ENCODE measurements around the gene VILL.

DNA sequence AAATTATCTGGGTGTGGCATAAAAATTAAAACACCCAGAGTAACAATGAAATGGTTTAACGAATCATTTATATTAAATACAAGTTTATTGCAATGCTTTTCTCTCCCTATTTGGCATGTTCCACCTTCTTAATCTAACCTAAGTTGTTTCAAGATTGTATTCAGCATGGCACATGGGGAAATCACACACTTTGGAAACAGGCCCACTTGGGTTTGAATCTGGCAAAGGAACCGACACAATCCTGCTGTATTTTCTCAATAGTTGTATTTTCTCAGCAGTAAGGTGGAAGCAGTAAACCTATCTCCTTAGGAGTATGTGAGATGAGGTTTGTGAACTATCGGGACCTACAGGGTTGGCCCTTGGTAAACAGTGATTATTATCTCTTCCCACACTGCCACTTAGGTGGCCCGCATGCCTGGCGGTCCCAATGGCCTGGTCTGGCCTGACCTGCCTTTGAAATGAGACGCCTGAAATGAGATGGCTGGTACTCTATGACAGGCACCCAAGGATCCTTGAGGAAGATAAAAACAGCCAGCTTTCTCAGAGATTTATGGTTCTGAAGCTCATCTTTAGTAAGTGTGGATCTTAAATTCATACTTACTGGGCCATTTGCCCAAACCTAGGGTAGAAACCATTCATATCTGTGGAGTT is 45.3 kb upstream of the VILL start:
- TF ChIP-seq, protein P1, sequence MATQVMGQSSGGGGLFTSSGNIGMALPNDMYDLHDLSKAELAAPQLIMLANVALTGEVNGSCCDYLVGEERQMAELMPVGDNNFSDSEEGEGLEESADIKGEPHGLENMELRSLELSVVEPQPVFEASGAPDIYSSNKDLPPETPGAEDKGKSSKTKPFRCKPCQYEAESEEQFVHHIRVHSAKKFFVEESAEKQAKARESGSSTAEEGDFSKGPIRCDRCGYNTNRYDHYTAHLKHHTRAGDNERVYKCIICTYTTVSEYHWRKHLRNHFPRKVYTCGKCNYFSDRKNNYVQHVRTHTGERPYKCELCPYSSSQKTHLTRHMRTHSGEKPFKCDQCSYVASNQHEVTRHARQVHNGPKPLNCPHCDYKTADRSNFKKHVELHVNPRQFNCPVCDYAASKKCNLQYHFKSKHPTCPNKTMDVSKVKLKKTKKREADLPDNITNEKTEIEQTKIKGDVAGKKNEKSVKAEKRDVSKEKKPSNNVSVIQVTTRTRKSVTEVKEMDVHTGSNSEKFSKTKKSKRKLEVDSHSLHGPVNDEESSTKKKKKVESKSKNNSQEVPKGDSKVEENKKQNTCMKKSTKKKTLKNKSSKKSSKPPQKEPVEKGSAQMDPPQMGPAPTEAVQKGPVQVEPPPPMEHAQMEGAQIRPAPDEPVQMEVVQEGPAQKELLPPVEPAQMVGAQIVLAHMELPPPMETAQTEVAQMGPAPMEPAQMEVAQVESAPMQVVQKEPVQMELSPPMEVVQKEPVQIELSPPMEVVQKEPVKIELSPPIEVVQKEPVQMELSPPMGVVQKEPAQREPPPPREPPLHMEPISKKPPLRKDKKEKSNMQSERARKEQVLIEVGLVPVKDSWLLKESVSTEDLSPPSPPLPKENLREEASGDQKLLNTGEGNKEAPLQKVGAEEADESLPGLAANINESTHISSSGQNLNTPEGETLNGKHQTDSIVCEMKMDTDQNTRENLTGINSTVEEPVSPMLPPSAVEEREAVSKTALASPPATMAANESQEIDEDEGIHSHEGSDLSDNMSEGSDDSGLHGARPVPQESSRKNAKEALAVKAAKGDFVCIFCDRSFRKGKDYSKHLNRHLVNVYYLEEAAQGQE (IDR thresholded peaks at IDR 0.05; ENCODE audit: low read depth), result no peak
- no peak for TF ChIP-seq CBX3 (IDR thresholded peaks at IDR 0.05; ENCODE audit: low read depth)
- TF ChIP-seq, protein P2, sequence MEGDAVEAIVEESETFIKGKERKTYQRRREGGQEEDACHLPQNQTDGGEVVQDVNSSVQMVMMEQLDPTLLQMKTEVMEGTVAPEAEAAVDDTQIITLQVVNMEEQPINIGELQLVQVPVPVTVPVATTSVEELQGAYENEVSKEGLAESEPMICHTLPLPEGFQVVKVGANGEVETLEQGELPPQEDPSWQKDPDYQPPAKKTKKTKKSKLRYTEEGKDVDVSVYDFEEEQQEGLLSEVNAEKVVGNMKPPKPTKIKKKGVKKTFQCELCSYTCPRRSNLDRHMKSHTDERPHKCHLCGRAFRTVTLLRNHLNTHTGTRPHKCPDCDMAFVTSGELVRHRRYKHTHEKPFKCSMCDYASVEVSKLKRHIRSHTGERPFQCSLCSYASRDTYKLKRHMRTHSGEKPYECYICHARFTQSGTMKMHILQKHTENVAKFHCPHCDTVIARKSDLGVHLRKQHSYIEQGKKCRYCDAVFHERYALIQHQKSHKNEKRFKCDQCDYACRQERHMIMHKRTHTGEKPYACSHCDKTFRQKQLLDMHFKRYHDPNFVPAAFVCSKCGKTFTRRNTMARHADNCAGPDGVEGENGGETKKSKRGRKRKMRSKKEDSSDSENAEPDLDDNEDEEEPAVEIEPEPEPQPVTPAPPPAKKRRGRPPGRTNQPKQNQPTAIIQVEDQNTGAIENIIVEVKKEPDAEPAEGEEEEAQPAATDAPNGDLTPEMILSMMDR (IDR thresholded peaks at IDR 0.05 in 2 of 3, conservative IDR thresholded peaks at IDR 0.05 in 1 of 3; ENCODE audit: borderline replicate concordance in 1 of 3, insufficient read depth in 1 of 3, low read depth in 2 of 3, low read length in 2 of 3), result no peak
- TF ChIP-seq, protein P3, sequence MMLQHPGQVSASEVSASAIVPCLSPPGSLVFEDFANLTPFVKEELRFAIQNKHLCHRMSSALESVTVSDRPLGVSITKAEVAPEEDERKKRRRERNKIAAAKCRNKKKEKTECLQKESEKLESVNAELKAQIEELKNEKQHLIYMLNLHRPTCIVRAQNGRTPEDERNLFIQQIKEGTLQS (IDR thresholded peaks at IDR 0.05), result no peak
- TF ChIP-seq EZH2phosphoT487 (IDR thresholded peaks at IDR 0.05; ENCODE audit: borderline replicate concordance), result no peak
- no peak for TF ChIP-seq ZFX (IDR thresholded peaks at IDR 0.05)
- no peak for TF ChIP-seq SP1 (IDR thresholded peaks at IDR 0.05; ENCODE audit: low read depth)
